Left ventricle myocardium inferior (tissue), 1 donor: ENCODE results near the gene IZUMO1. TPM values are rescaled to one million over a fixed set of nuclear protein-coding genes. Genes with fewer than 3 reads are reported as not detected.
"Not testable (repeated sequence)": the region's sequence is repeated elsewhere in the genome, so short reads cannot be mapped to it uniquely, and the experiment has no call there.

Source experiments
- DNase-seq: peaks from one replicate; pipeline ENCODE4 v3.0.0-alpha.2; 2020
- H3K27ac ChIP-seq: fragments of 200-600 bp; replicated peaks from 2 replicates; pipeline ENCODE4 v1.8.0; 2021
- H3K27me3 ChIP-seq: fragments of 200-600 bp; 2 replicates; pipeline ENCODE4 v1.8.0; 2021; ENCODE audit warnings: low read depth
- H3K36me3 ChIP-seq: fragments of 200-600 bp; 2 replicates; pipeline ENCODE4 v1.8.0; 2021
- H3K4me1 ChIP-seq: fragments of 200-600 bp; 2 replicates; pipeline ENCODE4 v1.8.0; 2021
- H3K4me3 ChIP-seq: fragments of 200-600 bp; 2 replicates; pipeline ENCODE4 v1.8.0; 2021; ENCODE audit warnings: mild to moderate bottlenecking, moderate library complexity
- H3K9me3 ChIP-seq: fragments of 200-600 bp; replicated peaks from 2 replicates; pipeline ENCODE4 v1.8.0; 2021
- intact Hi-C: fragments of 100-400 bp; cut with micrococcal nuclease; formaldehyde crosslinking; loops from one replicate; pipeline ENCODE4 v1.11.0; 2022
- total RNA-seq: library from RNA; stranded (reverse); fragmentation: NEBNext Ultra II Directional; extraction: Animal tissue kit (Norgen Biotek cat#: 25700); gene quantifications from one replicate; pipeline ENCODE4 v1.2.1, GENCODE V29; 2021
- TF ChIP-seq, protein P1 (sequence below): fragments of 200-600 bp; IDR thresholded peaks from 2 replicates; pipeline ENCODE4 v1.8.0; 2021; ENCODE audit warnings: antibody characterized with exemption, mild to moderate bottlenecking, borderline replicate concordance
- donor health status: DM: no; HTN: yes; CAD: no; lungs with severe emphysema.

The IZUMO1 gene
- total RNA-seq, 1 donor from 2014 or later, result 0.60 TPM

DNA sequence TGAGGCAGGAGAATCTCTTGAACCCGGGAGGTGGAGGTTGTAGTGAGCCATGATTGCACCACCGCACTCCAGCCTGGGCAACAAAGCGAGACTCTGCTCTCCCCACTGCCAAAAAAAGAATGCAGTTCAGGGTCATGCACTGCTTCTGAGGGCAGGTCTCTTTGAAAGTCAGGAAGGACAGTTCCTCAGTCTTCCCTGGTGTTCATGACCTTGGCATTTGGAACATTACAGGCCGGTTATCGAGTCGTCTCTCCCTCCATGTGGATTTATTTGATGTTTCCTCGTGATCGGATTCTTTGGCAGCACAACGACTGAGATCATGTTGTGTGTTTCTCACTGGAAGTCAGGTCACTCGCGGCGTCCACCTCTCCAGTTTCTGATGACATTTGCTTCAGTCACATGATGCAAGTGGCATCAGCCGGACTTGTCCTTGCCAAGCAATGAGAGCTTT lies 25.8 kb upstream of the IZUMO1 start:
- Histone ChIP-seq H3K36me3 (no peaks in the 10 kb centered on the region), H3K4me3 (no peak overlapping the region), H3K4me1 (peaks cover 19% of the 10 kb centered on the region), H3K27ac (peak overlapping the region; percentile 79), H3K9me3 (no peaks in the 10 kb centered on the region), H3K27me3 (no peaks in the 10 kb centered on the region)
- intact Hi-C loops, result no loop called here
- TF ChIP-seq, protein P1, sequence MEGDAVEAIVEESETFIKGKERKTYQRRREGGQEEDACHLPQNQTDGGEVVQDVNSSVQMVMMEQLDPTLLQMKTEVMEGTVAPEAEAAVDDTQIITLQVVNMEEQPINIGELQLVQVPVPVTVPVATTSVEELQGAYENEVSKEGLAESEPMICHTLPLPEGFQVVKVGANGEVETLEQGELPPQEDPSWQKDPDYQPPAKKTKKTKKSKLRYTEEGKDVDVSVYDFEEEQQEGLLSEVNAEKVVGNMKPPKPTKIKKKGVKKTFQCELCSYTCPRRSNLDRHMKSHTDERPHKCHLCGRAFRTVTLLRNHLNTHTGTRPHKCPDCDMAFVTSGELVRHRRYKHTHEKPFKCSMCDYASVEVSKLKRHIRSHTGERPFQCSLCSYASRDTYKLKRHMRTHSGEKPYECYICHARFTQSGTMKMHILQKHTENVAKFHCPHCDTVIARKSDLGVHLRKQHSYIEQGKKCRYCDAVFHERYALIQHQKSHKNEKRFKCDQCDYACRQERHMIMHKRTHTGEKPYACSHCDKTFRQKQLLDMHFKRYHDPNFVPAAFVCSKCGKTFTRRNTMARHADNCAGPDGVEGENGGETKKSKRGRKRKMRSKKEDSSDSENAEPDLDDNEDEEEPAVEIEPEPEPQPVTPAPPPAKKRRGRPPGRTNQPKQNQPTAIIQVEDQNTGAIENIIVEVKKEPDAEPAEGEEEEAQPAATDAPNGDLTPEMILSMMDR, result no peak
- no peak for DNase-seq

GRCh38 chr19:48770734-48771472 lies 24.2 kb upstream of the IZUMO1 start:
- H3K9me3 ChIP-seq, result no peaks in the 10 kb centered on the region
- H3K27ac ChIP-seq, result no peak overlapping the region
- H3K4me3 ChIP-seq, result no peak overlapping the region
- peaks cover 19% of the 10 kb centered on the region for H3K4me1 ChIP-seq
- no peak for DNase-seq
- TF ChIP-seq, protein P1, result no peak
- intact Hi-C loops, result no loop called here
- H3K27me3 ChIP-seq, result no peaks in the 10 kb centered on the region
- no peaks in the 10 kb centered on the region for H3K36me3 ChIP-seq

DNA sequence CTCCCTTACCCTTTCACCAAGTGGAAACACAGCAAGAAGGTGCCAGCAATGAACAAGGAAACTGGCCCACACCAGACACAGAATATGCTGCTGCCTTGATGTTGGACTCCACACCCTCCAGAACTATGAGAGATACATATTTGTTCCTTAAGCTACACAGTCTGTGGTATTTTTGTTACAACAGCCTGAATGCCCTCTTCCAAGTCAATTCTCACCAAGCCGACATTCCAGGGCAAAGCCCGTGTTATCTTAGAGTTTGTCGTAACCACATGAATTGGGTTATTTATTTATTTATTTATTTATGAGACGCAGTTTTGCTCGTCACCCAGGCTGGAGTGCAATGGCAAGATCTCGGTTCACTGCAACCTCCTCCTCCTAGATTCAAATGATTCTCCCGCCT lies 23.6 kb upstream of the IZUMO1 start:
- H3K27ac ChIP-seq, result no peak overlapping the region
- no peak overlapping the region for H3K4me3 ChIP-seq
- peaks cover 19% of the 10 kb centered on the region for H3K4me1 ChIP-seq
- TF ChIP-seq, protein P1, result no peak
- intact Hi-C loops, result no loop called here
- no peaks in the 10 kb centered on the region for H3K27me3 ChIP-seq
- no peaks in the 10 kb centered on the region for H3K36me3 ChIP-seq
- no peak for DNase-seq
- no peaks in the 10 kb centered on the region for H3K9me3 ChIP-seq

DNA sequence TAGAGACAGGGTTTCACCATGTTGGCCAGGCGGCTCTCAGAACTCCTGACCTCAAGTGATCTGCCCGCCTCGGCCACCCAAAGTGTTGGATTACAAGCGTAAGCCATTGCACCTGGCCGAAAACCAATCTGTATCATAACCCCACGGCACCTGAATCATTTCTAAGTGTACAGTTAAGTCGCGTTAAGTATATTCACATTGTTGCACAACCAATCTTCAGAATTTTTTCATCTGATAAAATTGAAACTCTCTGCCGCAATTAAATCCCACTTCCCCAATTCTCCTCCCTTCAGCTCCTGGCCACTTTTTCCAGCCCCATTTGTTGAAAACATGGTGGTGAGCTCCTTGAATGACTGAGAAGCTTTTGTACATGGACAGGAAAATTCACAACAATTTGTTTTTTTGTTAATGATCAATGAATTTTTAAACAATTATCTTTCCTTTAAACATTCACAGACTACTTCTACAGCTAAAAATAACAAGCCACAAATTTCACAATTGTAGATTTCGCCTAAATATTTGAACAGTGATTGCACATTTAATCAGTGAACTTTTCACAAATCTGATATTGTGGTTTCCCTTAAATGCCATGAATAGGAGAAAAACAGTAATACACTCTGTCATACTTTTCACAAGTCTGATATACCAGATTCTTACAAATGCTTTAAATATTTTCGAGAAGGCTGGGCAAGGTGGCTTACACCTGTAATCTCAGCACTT lies 22.4 kb upstream of the IZUMO1 start:
- no peaks in the 10 kb centered on the region for H3K27me3 ChIP-seq
- H3K36me3 ChIP-seq, result no peaks in the 10 kb centered on the region
- TF ChIP-seq, protein P1, result no peak
- peaks cover 19% of the 10 kb centered on the region for H3K4me1 ChIP-seq
- H3K9me3 ChIP-seq, result no peaks in the 10 kb centered on the region
- no peak overlapping the region for H3K27ac ChIP-seq
- DNase-seq, result no peak
- intact Hi-C loops, result no loop called here
- H3K4me3 ChIP-seq, result no peak overlapping the region

- H3K27ac ChIP-seq, H3K4me3 ChIP-seq, H3K27me3 ChIP-seq, H3K9me3 ChIP-seq, DNase-seq, intact Hi-C loops, H3K36me3 ChIP-seq: not testable (repeated sequence)
- peaks cover 19% of the 10 kb centered on the region for H3K4me1 ChIP-seq
Observed at GRCh38 chr19:48768171-48768753, 21.6 kb upstream of the IZUMO1 start.

DNA sequence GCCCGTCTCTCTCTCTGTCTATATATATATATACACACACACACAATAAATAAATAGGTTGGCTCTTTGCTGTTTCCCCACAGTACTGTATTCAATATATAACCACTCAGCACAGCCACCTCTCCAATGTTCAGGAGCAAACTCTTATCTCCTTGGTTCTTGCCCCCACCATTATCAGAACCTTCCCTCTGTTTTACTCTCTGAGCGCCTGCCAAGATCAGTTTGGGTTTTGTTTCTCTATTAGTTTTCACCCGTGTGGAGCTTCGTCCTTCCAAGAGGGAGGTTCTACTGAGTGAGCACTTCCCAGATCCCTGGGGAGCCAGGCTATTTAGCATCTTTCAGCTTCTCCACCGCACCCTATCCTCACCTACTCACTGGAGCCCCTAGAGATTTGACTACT lies 19.1 kb upstream of the IZUMO1 start:
- H3K4me3 ChIP-seq, H3K36me3 ChIP-seq, H3K27ac ChIP-seq, H3K27me3 ChIP-seq, H3K9me3 ChIP-seq, DNase-seq, intact Hi-C loops, H3K4me1 ChIP-seq: not testable (repeated sequence)
